Esophagus squamous epithelium (tissue), 5 donors: Measurements from ENCODE around the gene AAMP. TPM values are rescaled to one million over a fixed set of nuclear protein-coding genes. Genes with fewer than 3 reads are reported as not detected.

Experiments used
- DNase-seq: peaks from one replicate; lab custom pipeline; 2025; lab: John Stamatoyannopoulos, UW
- H3K27ac ChIP-seq, 4 donors: fragments of 200-600 bp; sonication (generic); one replicate each; pipeline ENCODE4 v1.5.1; 2016 to 2019; ENCODE audit warnings: mild to moderate bottlenecking in 1 of 4
- H3K27me3 ChIP-seq, 4 donors: fragments of 200-600 bp; sonication (generic); 1 replicate in 3 of 4; 2 replicates in 1 of 4; pipeline versions ENCODE4 v1.5.1 to v1.6.0; 2017 to 2021; ENCODE audit warnings: antibody characterized with exemption in 1 of 4
- H3K36me3 ChIP-seq, 3 donors: fragments of 200-600 bp; sonication (generic); one replicate each; pipeline ENCODE4 v1.5.1; 2016 to 2019
- H3K4me1 ChIP-seq, 3 donors: fragments of 200-600 bp; sonication (generic); one replicate each; pipeline ENCODE4 v1.5.1; 2017 to 2019
- H3K4me3 ChIP-seq, 4 donors: fragments of 200-600 bp; sonication (generic); 1 replicate in 3 of 4; 2 replicates in 1 of 4; pipeline ENCODE4 v1.5.1; 2016 to 2019; ENCODE audit warnings: mild to moderate bottlenecking in 2 of 4, moderate library complexity in 1 of 4
- H3K9me3 ChIP-seq, 3 donors: fragments of 200-600 bp; sonication (generic); one replicate each; pipeline ENCODE4 v1.5.1; 2016 to 2019
- CTCF ChIP-seq, 6 experiments: fragments of 450-650 bp in 4 of 6; fragments of 200-600 bp in 2 of 6; sonication (generic) in 2 of 6; IDR thresholded peaks; one replicate each; pipeline ENCODE4 v1.5.1; 2016 to 2019; ENCODE audit warnings: antibody characterized with exemption in 6 of 6, mild to moderate bottlenecking in 4 of 6, moderate library complexity in 4 of 6
- POLR2A ChIP-seq, 4 donors: fragments of 450-650 bp; IDR thresholded peaks; one replicate each; pipeline ENCODE4 v1.6.1; 2017; ENCODE audit warnings: antibody characterized with exemption in 4 of 4, mild to moderate bottlenecking in 4 of 4, moderate library complexity in 3 of 4
- WGBS, 2 donors: methylation state at CpG; one replicate each; pipeline ENCODE4 v1.1.5; 2018; 5-methylcytosine and 5-hydroxymethylcytosine counted together
- intact Hi-C: fragments of 100-400 bp; cut with DNase I; formaldehyde crosslinking; loops from one replicate; pipeline ENCODE4 v1.15.0; 2022
- total RNA-seq, 4 donors: library from RNA; depleted of rRNA; stranded (reverse); fragments of >200 nt; gene quantifications; one replicate each; pipeline ENCODE4 v1.1.0, GENCODE V29; 2016
- donor health status: DM: yes; HTN: yes; CAD: no.

Gene AAMP
- total RNA-seq, 4 donors from 2014 or later, result 97.9 to 136 (median 118) TPM

GRCh38 chr2:218229239-218229638 lies 40.7 kb downstream of the AAMP start:
- intact Hi-C loops, result no loop called here
- WGBS, 2 donors, result 6 to 15% methylated on average over 3 of the region's 3 CpGs
- Histone ChIP-seq H3K27ac (peak overlapping the region; percentile 49 to 78 (median 68)), H3K4me1 (peaks cover 16 to 70% (median 37%) of the 10 kb centered on the region in 3 donors), H3K9me3 (no peaks in the 10 kb centered on the region), H3K36me3 (peaks cover 12 to 100% (median 63%) of the 10 kb centered on the region in 3 donors), H3K27me3 (no peaks in the 10 kb centered on the region), H3K4me3 (no peak overlapping the region)
- no peak for DNase-seq
- TF ChIP-seq CTCF (IDR thresholded peaks at IDR 0.05), result no peak
- no peak for TF ChIP-seq POLR2A (IDR thresholded peaks at IDR 0.05)

DNA sequence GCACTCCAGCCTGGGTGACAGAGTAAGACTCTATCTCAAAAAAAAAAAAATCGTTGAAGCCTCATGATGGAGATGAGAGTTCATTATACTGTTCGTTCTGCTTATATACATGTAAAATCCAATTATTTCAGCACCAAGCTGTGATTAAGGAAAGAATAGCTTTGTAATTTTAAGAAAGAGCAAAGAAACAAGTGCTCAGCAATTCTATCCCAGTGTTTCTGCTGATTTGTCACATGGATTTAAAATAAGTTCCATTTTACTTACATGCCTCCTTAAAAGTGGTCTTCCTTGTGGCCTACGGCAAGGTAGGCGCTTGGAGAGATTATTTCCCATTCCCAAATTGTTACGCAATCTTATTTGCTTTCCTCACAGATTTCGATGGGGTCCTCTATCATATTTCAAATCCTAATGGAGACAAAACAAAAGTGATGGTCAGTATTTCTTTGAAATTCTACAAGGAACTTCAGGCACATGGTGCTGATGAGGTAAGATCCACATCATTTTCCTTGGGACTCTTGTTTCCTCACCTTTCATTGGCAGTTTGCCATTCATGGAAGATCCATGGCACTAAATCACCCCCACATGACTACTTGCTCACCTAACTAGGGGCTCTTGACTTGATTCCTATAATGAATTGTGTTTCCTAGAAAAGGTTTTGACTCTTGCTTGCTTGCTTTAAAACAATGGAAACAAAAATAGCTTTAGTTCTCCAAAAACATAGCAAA lies 41.4 kb downstream of the AAMP start:
- intact Hi-C loops, result no loop called here
- Histone ChIP-seq H3K27ac (peak overlapping the region; percentile 49 to 78 (median 68)), H3K4me1 (peaks cover 17 to 77% (median 44%) of the 10 kb centered on the region in 3 donors), H3K36me3 (peaks cover 12 to 100% (median 61%) of the 10 kb centered on the region in 3 donors), H3K9me3 (no peaks in the 10 kb centered on the region), H3K27me3 (no peaks in the 10 kb centered on the region), H3K4me3 (no peak overlapping the region)
- no peak for DNase-seq
- 72 to 79% methylated on average over 6 of the region's 6 CpGs for WGBS, 2 donors
- TF ChIP-seq POLR2A (IDR thresholded peaks at IDR 0.05), result no peak
- no peak for TF ChIP-seq CTCF (IDR thresholded peaks at IDR 0.05)

- Histone ChIP-seq H3K4me1 (peaks cover 26 to 94% (median 61%) of the 10 kb centered on the region in 3 donors), H3K27me3 (no peaks in the 10 kb centered on the region), H3K9me3 (no peaks in the 10 kb centered on the region), H3K27ac (no peak overlapping the region), H3K4me3 (no peak overlapping the region), H3K36me3 (peaks cover 4 to 90% (median 48%) of the 10 kb centered on the region in 3 donors)
- DNase-seq, result no peak
- TF ChIP-seq POLR2A (IDR thresholded peaks at IDR 0.05) (no peak), CTCF (IDR thresholded peaks at IDR 0.05) (no peak)
- WGBS, 2 donors, result 72 to 78% methylated on average over 3 of the region's 3 CpGs
- intact Hi-C loops, result no loop called here
Observed at GRCh38 chr2:218226903-218227302, 43.0 kb downstream of the AAMP start.

GRCh38 chr2:218224186-218224585 lies 45.8 kb downstream of the AAMP start:
- no peak overlapping the region for H3K27ac ChIP-seq
- intact Hi-C loops, result no loop called here
- TF ChIP-seq CTCF (IDR thresholded peaks at IDR 0.05) (no peak), POLR2A (IDR thresholded peaks at IDR 0.05) (no peak)
- H3K4me3 ChIP-seq, result no peak overlapping the region
- no peaks in the 10 kb centered on the region for H3K9me3 ChIP-seq
- H3K27me3 ChIP-seq, result no peaks in the 10 kb centered on the region
- H3K4me1 ChIP-seq, result peaks cover 40 to 96% (median 73%) of the 10 kb centered on the region in 3 donors
- WGBS, 2 donors, result 41 to 42% methylated on average over 1 of the region's 1 CpG
- peaks cover 0 to 76% (median 34%) of the 10 kb centered on the region in 3 donors for H3K36me3 ChIP-seq
- DNase-seq, result no peak

DNA sequence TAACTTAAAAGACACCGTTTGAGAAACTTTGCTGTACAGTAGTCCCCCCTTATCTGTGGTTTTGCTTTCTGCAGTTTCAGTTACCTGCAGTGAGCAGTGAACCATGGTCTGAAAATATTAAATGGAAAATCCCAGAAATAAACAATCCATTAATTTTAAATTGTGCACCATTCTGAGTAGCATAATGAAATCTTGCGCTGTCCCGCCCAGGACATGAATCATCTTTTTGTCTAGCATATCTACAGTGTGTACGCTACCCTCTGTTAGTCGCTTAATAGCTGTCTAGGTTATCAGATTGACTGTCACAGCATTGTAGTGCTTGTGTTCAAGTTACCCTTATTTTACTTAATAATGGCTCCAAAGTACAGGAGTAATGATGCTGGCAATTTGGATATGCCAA lies 46.9 kb downstream of the AAMP start:
- no peak for DNase-seq
- intact Hi-C loops, result no loop called here
- Histone ChIP-seq H3K9me3 (no peaks in the 10 kb centered on the region), H3K36me3 (peaks cover 0 to 65% (median 24%) of the 10 kb centered on the region in 3 donors), H3K4me3 (no peak overlapping the region), H3K4me1 (peaks cover 31 to 96% (median 72%) of the 10 kb centered on the region in 3 donors), H3K27me3 (no peaks in the 10 kb centered on the region), H3K27ac (peak overlapping the region in 3 of 4 donors; percentile 31 to 100 (median 57))
- WGBS, 2 donors, result 26 to 44% methylated on average over 5 of the region's 5 CpGs
- TF ChIP-seq POLR2A (IDR thresholded peaks at IDR 0.05) (no peak), CTCF (IDR thresholded peaks at IDR 0.05) (no peak)
